NCI-H1694 (cell line): ENCODE results near the gene PLAU.
"Not testable (repeated sequence)": the region's sequence is repeated elsewhere in the genome, so short reads cannot be mapped to it uniquely, and the experiment has no call there.

Source experiments
- DNase-seq: peaks from one replicate; lab custom pipeline; 2025; lab: John Stamatoyannopoulos, UW

Gene PLAU

GRCh38 chr10:73898730-73899410, 12.1 kb upstream of the PLAU start:
- DNase-seq: no peak

GRCh38 chr10:73899423-73899822, 11.5 kb upstream of the PLAU start:
- DNase-seq: no peak

- DNase-seq: no peak
These were observed 10.9 kb upstream of the PLAU start for GRCh38 chr10:73900064-73900463.

GRCh38 chr10:73901261-73901660, 9.7 kb upstream of the PLAU start:
- no peak for DNase-seq

GRCh38 chr10:73902351-73902750, 8.6 kb upstream of the PLAU start:
- DNase-seq: no peak

- DNase-seq: no peak
These were observed 5.5 kb upstream of the PLAU start for GRCh38 chr10:73905256-73906020.

- peak; percentile 3 for DNase-seq
These were observed 4.1 kb upstream of the PLAU start for GRCh38 chr10:73906524-73907447.

- DNase-seq: no peak
These were observed 3.0 kb upstream of the PLAU start for GRCh38 chr10:73907841-73908517.

- no peak for DNase-seq
These were observed 1.9 kb upstream of the PLAU start for GRCh38 chr10:73908853-73909539.

GRCh38 chr10:73909540-73910115, 1.3 kb upstream of the PLAU start:
- DNase-seq: no peak

GRCh38 chr10:73910401-73910763, 550 bp upstream of the PLAU start:
- DNase-seq: peak; percentile 9

GRCh38 chr10:73911553-73912004, 647 bp downstream of the PLAU start:
- DNase-seq: no peak

- no peak for DNase-seq
These were observed 3.1 kb downstream of the PLAU start for GRCh38 chr10:73914036-73914435.

- DNase-seq: no peak
These were observed 4.4 kb downstream of the PLAU start for GRCh38 chr10:73915206-73915851.

GRCh38 chr10:73916761-73917470, 6.0 kb downstream of the PLAU start:
- no peak for DNase-seq

- DNase-seq: no peak
These were observed 6.8 kb downstream of the PLAU start for GRCh38 chr10:73917566-73918305.

GRCh38 chr10:73919481-73919880, 8.5 kb downstream of the PLAU start:
- not testable (repeated sequence) for DNase-seq

GRCh38 chr10:73920089-73920488, 9.2 kb downstream of the PLAU start:
- no peak for DNase-seq
